CD4-positive, alpha-beta T cell (primary cell): ENCODE measurements around the gene FSTL3. TPM values are rescaled to one million over a fixed set of nuclear protein-coding genes. Genes with fewer than 3 reads are reported as not detected.

ENCODE experiments used
- ATAC-seq: fragments of 200-7000 bp; cut with Tn5 transposase; one replicate; pipeline ENCODE4 v1.10.0; 2022; ENCODE audit warnings: mild to moderate bottlenecking; ENCODE audit not compliant: poor library complexity
- CTCF ChIA-PET: fragments of 350-600 bp; sonication (Branson Sonifier 250); formaldehyde crosslinking; loops from one replicate; lab custom pipeline; 2021; ENCODE audit warnings: antibody characterized with exemption, inconsistent platforms; lab: Charles Lee
- POLR2A ChIA-PET: fragments of 350-600 bp; sonication (Branson Sonifier 250); formaldehyde crosslinking; loops from one replicate; lab custom pipeline; 2021; ENCODE audit warnings: antibody characterized with exemption, inconsistent platforms; lab: Charles Lee
- DNase-seq, 14 experiments: peaks; one replicate each; pipeline ENCODE4 v3.0.0-alpha.2; 2013 to 2020; ENCODE audit warnings: mixed read lengths in 2 of 14
- H3K27ac ChIP-seq, 2 donors: one replicate each; pipeline versions ENCODE4 v1.5.1 to v1.7.0; 2013; ENCODE audit warnings: low read length in 2 of 2, low read depth in 1 of 2, mild to moderate bottlenecking in 1 of 2
- H3K27me3 ChIP-seq, 2 experiments: 1 replicate in 1 of 2; 2 replicates in 1 of 2; pipeline versions ENCODE4 v1.6.1 to v1.7.0; 2013; ENCODE audit warnings: low read length in 2 of 2, control low read depth in 1 of 2, mild to moderate bottlenecking in 1 of 2, moderate library complexity in 1 of 2; ENCODE audit not compliant: insufficient read depth in 2 of 2, control insufficient read depth in 1 of 2
- H3K36me3 ChIP-seq: one replicate; pipeline ENCODE4 v1.6.1; 2013; ENCODE audit warnings: low read length, control low read depth; ENCODE audit not compliant: insufficient read depth
- H3K4me1 ChIP-seq: one replicate; pipeline ENCODE4 v1.6.1; 2013; ENCODE audit warnings: low read length, control low read depth; ENCODE audit not compliant: insufficient read depth
- H3K4me3 ChIP-seq: one replicate; pipeline ENCODE4 v1.5.1; 2013; ENCODE audit warnings: mild to moderate bottlenecking, low read length, moderate library complexity
- H3K9me3 ChIP-seq, 2 experiments: 1 replicate in 1 of 2; 2 replicates in 1 of 2; pipeline versions ENCODE4 v1.6.1 to v1.7.0; 2013; ENCODE audit warnings: low read length in 2 of 2, mild to moderate bottlenecking in 2 of 2, control low read depth in 1 of 2, moderate library complexity in 1 of 2; ENCODE audit not compliant: control insufficient read depth in 1 of 2, insufficient read depth in 1 of 2
- H3K27ac Mint-ChIP-seq: one replicate; pipeline ENCODE4 v1.8.0; 2020; ENCODE audit warnings: mixed read lengths
- H3K27me3 Mint-ChIP-seq: one replicate; pipeline ENCODE4 v1.8.0; 2021; ENCODE audit warnings: mixed read lengths
- H3K36me3 Mint-ChIP-seq: one replicate; pipeline ENCODE4 v1.8.0; 2021; ENCODE audit warnings: low read depth, mixed read lengths
- H3K4me1 Mint-ChIP-seq: one replicate; pipeline ENCODE4 v1.8.0; 2021; ENCODE audit warnings: low read depth, mixed read lengths
- H3K4me3 Mint-ChIP-seq: one replicate; pipeline ENCODE4 v1.8.0; 2020; ENCODE audit warnings: mild to moderate bottlenecking, mixed read lengths
- H3K9me3 Mint-ChIP-seq: one replicate; pipeline ENCODE4 v1.8.0; 2020; ENCODE audit warnings: mixed read lengths
- CTCF ChIP-seq: fragments of 200-600 bp; IDR thresholded peaks from one replicate; pipeline ENCODE4 v1.8.0; 2022; ENCODE audit warnings: antibody characterized with exemption, mild to moderate bottlenecking
- intact Hi-C, 2 experiments: fragments of 100-400 bp; cut with DNase I in 1 of 2; cut with micrococcal nuclease in 1 of 2; formaldehyde crosslinking; loops; one replicate each; pipeline versions ENCODE4 v1.15.1 to v1.9.0; 2023 to 2025; cut with DNase I, micrococcal nuclease
- total RNA-seq, 174 experiments: library from RNA in 2 of 174; stranded (reverse) in 2 of 174; gene quantifications; one replicate each; pipeline ENCODE4 v1.2.3 and lab custom pipeline; 2021 to 2026

FSTL3 gene
- total RNA-seq, 2 experiments from 2014 or later: 2.2 to 3.4 TPM

GRCh38 chr19:723714-724113 is 47.5 kb downstream of the FSTL3 start:
- ChIA-PET POLR2A (no interaction called here), CTCF (no interaction called here)
- Mint-ChIP-seq H3K27me3 (peaks cover 26% of the 10 kb centered on the region), H3K4me1 (no peaks in the 10 kb centered on the region), H3K27ac (no peak overlapping the region), H3K9me3 (no peaks in the 10 kb centered on the region), H3K4me3 (no peak overlapping the region), H3K36me3 (no peaks in the 10 kb centered on the region)
- no peak for TF ChIP-seq CTCF
- no peak for DNase-seq
- Histone ChIP-seq H3K27me3 (peaks cover 17% of the 10 kb centered on the region in 2 experiments), H3K9me3 (peaks cover 0 to 20% of the 10 kb centered on the region in 2 experiments), H3K27ac (no peak overlapping the region), H3K4me3 (no peak overlapping the region), H3K4me1 (peaks cover 3% of the 10 kb centered on the region), H3K36me3 (no peaks in the 10 kb centered on the region)
- no peak for ATAC-seq
- intact Hi-C loops: no loop called here

- H3K36me3 ChIP-seq: no peaks in the 10 kb centered on the region
- no peak overlapping the region for H3K4me3 ChIP-seq
- H3K9me3 ChIP-seq: peaks cover 0 to 12% of the 10 kb centered on the region in 2 experiments
- H3K27ac Mint-ChIP-seq: no peak overlapping the region
- no peak for TF ChIP-seq CTCF
- no peak overlapping the region for H3K27ac ChIP-seq
- H3K4me3 Mint-ChIP-seq: no peak overlapping the region
- ChIA-PET POLR2A (no interaction called here), CTCF (interaction anchor here (1.0 kb wide), 1 partner anchor 9 kb away, joined by 3 read pairs; no protein-coding TSS in a partner anchor)
- no peaks in the 10 kb centered on the region for H3K36me3 Mint-ChIP-seq
- ATAC-seq: no peak
- DNase-seq: no peak
- intact Hi-C loops: no loop called here
- no peaks in the 10 kb centered on the region for H3K4me1 Mint-ChIP-seq
- peaks cover 8 to 10% of the 10 kb centered on the region in 2 experiments for H3K27me3 ChIP-seq
- peaks cover 26% of the 10 kb centered on the region for H3K27me3 Mint-ChIP-seq
- no peaks in the 10 kb centered on the region for H3K9me3 Mint-ChIP-seq
- H3K4me1 ChIP-seq: no peaks in the 10 kb centered on the region
These were observed 49.4 kb downstream of the FSTL3 start for GRCh38 chr19:725461-726089.

- ChIA-PET CTCF (no interaction called here), POLR2A (no interaction called here)
- Mint-ChIP-seq H3K4me1 (no peaks in the 10 kb centered on the region), H3K36me3 (no peaks in the 10 kb centered on the region), H3K4me3 (no peak overlapping the region), H3K27me3 (peaks cover 20% of the 10 kb centered on the region), H3K27ac (no peak overlapping the region), H3K9me3 (no peaks in the 10 kb centered on the region)
- TF ChIP-seq CTCF: no peak
- Histone ChIP-seq H3K4me1 (no peaks in the 10 kb centered on the region), H3K9me3 (peaks cover 0 to 11% of the 10 kb centered on the region in 2 experiments), H3K36me3 (no peaks in the 10 kb centered on the region), H3K27me3 (peaks cover 2 to 5% of the 10 kb centered on the region in 2 experiments), H3K4me3 (no peak overlapping the region), H3K27ac (no peak overlapping the region)
- ATAC-seq (no peak), DNase-seq (no peak)
- intact Hi-C loops: no loop called here
These were observed 51.1 kb downstream of the FSTL3 start for GRCh38 chr19:726993-727956.
